Limb (tissue), 2 donors: ENCODE measurements around the gene FAF2.
"Not testable (repeated sequence)": the region's sequence is repeated elsewhere in the genome, so short reads cannot be mapped to it uniquely, and the experiment has no call there.

Experiments used
- DNase-seq, 2 donors: peaks; one replicate each; pipeline ENCODE4 v3.0.0-alpha.2; 2016; ENCODE audit errors: extremely low spot score in 2 of 2

The FAF2 gene

GRCh38 chr5:176447978-176448608 is at the start of gene FAF2:
TSS of gene FAF2 (plus strand) at chr5:176448385. CDS start at chr5:176448408, 23 bp downstream.
- peak; percentile 97 to 100 for DNase-seq

- no peak for DNase-seq
Measured at GRCh38 chr5:176400382-176401156, 47.6 kb upstream of the FAF2 start.

GRCh38 chr5:176401281-176402205 is 46.6 kb upstream of the FAF2 start:
- no peak for DNase-seq

GRCh38 chr5:176405656-176406435 is 42.3 kb upstream of the FAF2 start:
- DNase-seq: no peak

GRCh38 chr5:176406436-176407052 is 41.6 kb upstream of the FAF2 start:
- no peak for DNase-seq

- DNase-seq: no peak
Measured at GRCh38 chr5:176407456-176408251, 40.5 kb upstream of the FAF2 start.

GRCh38 chr5:176408252-176408573 is 40.0 kb upstream of the FAF2 start:
- not testable (repeated sequence) for DNase-seq

- DNase-seq: no peak
Measured at GRCh38 chr5:176408590-176408989, 39.6 kb upstream of the FAF2 start.

- no peak for DNase-seq
Measured at GRCh38 chr5:176409765-176410164, 38.4 kb upstream of the FAF2 start.

- DNase-seq: no peak
Measured at GRCh38 chr5:176410486-176411180, 37.6 kb upstream of the FAF2 start.

GRCh38 chr5:176412517-176413254 is 35.5 kb upstream of the FAF2 start:
- DNase-seq: no peak

- no peak for DNase-seq
Measured at GRCh38 chr5:176413255-176413565, 35.0 kb upstream of the FAF2 start.

GRCh38 chr5:176413709-176414191 is 34.4 kb upstream of the FAF2 start:
- DNase-seq: no peak

GRCh38 chr5:176414704-176415103 is 33.5 kb upstream of the FAF2 start:
- DNase-seq: no peak

- no peak for DNase-seq
Measured at GRCh38 chr5:176415240-176415951, 32.8 kb upstream of the FAF2 start.

GRCh38 chr5:176415952-176416924 is 31.9 kb upstream of the FAF2 start, which contains the start of gene CLTB:
TSS of gene CLTB (minus strand) at chr5:176416539. CDS start at chr5:176416363, 176 bp downstream.
- DNase-seq: peak; percentile 88 to 96

- no peak for DNase-seq
Measured at GRCh38 chr5:176416965-176417364, 31.2 kb upstream of the FAF2 start.
